Neural progenitor cell (in vitro differentiated cells): ENCODE measurements around the gene SUMF1. TPM values are rescaled to one million over a fixed set of nuclear protein-coding genes. Genes with fewer than 3 reads are reported as not detected.

ENCODE experiments used
- DNase-seq: peaks from one replicate; pipeline ENCODE4 v3.0.0-alpha.2; 2016; ENCODE audit warnings: low spot score
- H2AFZ ChIP-seq: fragments of 200-600 bp; sonication (generic); replicated peaks from 2 replicates; pipeline ENCODE4 v1.6.1; 2016; ENCODE audit warnings: antibody characterized with exemption
- H3F3A ChIP-seq: fragments of 200-600 bp; sonication (generic); 2 replicates; pipeline ENCODE4 v1.6.1; 2016; ENCODE audit warnings: antibody characterized with exemption, low read depth
- H3K27ac ChIP-seq: fragments of 200-600 bp; sonication (generic); 2 replicates; pipeline ENCODE4 v1.5.1; 2016; ENCODE audit warnings: mild to moderate bottlenecking
- H3K27me3 ChIP-seq: fragments of 200-600 bp; sonication (generic); 2 replicates; pipeline ENCODE4 v1.6.1; 2016; ENCODE audit warnings: mild to moderate bottlenecking, moderate library complexity
- H3K36me3 ChIP-seq: fragments of 200-600 bp; sonication (generic); 2 replicates; pipeline ENCODE4 v1.5.1; 2016
- H3K4me1 ChIP-seq: fragments of 200-600 bp; sonication (generic); 2 replicates; pipeline ENCODE4 v1.6.1; 2016; ENCODE audit warnings: mixed run types
- H3K4me2 ChIP-seq: fragments of 200-600 bp; sonication (generic); 2 replicates; pipeline ENCODE4 v1.6.1; 2016
- H3K4me3 ChIP-seq: fragments of 200-600 bp; sonication (generic); 2 replicates; pipeline ENCODE4 v1.5.1; 2016
- H3K79me2 ChIP-seq: fragments of 200-600 bp; sonication (generic); 2 replicates; pipeline ENCODE4 v1.6.1; 2016; ENCODE audit warnings: low read depth
- H3K9ac ChIP-seq: fragments of 200-600 bp; sonication (generic); 2 replicates; pipeline ENCODE4 v1.6.1; 2016
- H3K9me3 ChIP-seq: fragments of 200-600 bp; sonication (generic); 2 replicates; pipeline ENCODE4 v1.5.1; 2016; ENCODE audit warnings: low read depth
- H4K20me1 ChIP-seq: fragments of 200-600 bp; sonication (generic); 2 replicates; pipeline ENCODE4 v1.6.1; 2016; ENCODE audit warnings: low read depth
- H3K27ac Mint-ChIP-seq: 3 replicates; pipeline ENCODE4 v1.8.0; 2021; ENCODE audit warnings: mixed read lengths
- H3K27me3 Mint-ChIP-seq: 2 replicates; pipeline ENCODE4 v1.8.0; 2022; ENCODE audit warnings: low read depth, mild to moderate bottlenecking, inconsistent platforms, moderate library complexity, mixed read lengths; ENCODE audit not compliant: insufficient read depth
- H3K36me3 Mint-ChIP-seq: 3 replicates; pipeline ENCODE4 v1.8.0; 2021; ENCODE audit warnings: mixed read lengths
- H3K4me1 Mint-ChIP-seq: 3 replicates; pipeline ENCODE4 v1.8.0; 2021; ENCODE audit warnings: mixed read lengths
- H3K4me3 Mint-ChIP-seq: 3 replicates; pipeline ENCODE4 v1.8.0; 2021; ENCODE audit warnings: mild to moderate bottlenecking, moderate library complexity, mixed read lengths
- H3K9me3 Mint-ChIP-seq: 3 replicates; pipeline ENCODE4 v1.8.0; 2020; ENCODE audit warnings: mixed read lengths
- EZH2 ChIP-seq: fragments of 200-600 bp; sonication (generic); IDR thresholded peaks from 2 replicates; pipeline ENCODE4 v1.6.1; 2017; ENCODE audit warnings: antibody characterized with exemption, mild to moderate bottlenecking, moderate library complexity
- EZH2phosphoT487 ChIP-seq: fragments of 200-600 bp; sonication (generic); IDR thresholded peaks from 2 replicates; pipeline ENCODE4 v1.6.1; 2017; ENCODE audit warnings: antibody characterized with exemption
- total RNA-seq: library from RNA; depleted of rRNA; stranded (reverse); fragments of >200 nt; gene quantifications from 2 replicates; pipeline ENCODE4 v1.2.3, GENCODE V29; 2015; ENCODE audit warnings: low replicate concordance
- TF ChIP-seq, protein P1 (sequence below): fragments of 200-600 bp; sonication (generic); IDR thresholded peaks from 2 replicates; pipeline ENCODE4 v1.5.1; 2017; ENCODE audit warnings: antibody characterized with exemption, mild to moderate bottlenecking

The SUMF1 gene
- total RNA-seq, 1 donor from 2014 or later, result 10.6 TPM

DNA sequence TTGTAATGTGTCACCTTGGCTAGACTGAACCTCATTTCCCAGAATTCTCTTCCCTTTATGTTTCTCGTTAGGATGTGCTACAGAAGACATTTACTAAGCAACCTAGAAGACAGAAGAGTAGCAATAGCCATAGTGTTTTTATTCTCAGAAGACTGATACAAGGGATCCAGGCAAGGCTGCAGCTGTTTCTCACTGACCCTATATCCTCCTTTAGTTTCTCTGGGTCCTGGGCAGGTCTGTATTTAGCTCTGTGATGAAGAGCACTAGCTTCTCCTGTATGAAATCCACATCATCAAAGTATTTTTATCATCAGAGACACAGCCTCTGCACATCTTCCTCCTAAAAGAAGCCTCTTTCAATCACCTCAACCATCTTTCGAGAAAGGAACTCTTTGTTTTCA is 72.5 kb downstream of the SUMF1 start:
- no peak for DNase-seq
- no peaks in the 10 kb centered on the region for H4K20me1 ChIP-seq
- H3K79me2 ChIP-seq, result no peaks in the 10 kb centered on the region
- Mint-ChIP-seq H3K4me3 (no peak overlapping the region), H3K36me3 (no peaks in the 10 kb centered on the region), H3K9me3 (no peaks in the 10 kb centered on the region), H3K4me1 (peaks cover 3% of the 10 kb centered on the region), H3K27ac (no peak overlapping the region), H3K27me3 (no peaks in the 10 kb centered on the region)
- no peaks in the 10 kb centered on the region for H3F3A ChIP-seq
- no peaks in the 10 kb centered on the region for H3K36me3 ChIP-seq
- no peaks in the 10 kb centered on the region for H3K27me3 ChIP-seq
- H3K9ac ChIP-seq, result no peak overlapping the region
- no peak overlapping the region for H2AFZ ChIP-seq
- H3K4me2 ChIP-seq, result no peak overlapping the region
- no peak overlapping the region for H3K27ac ChIP-seq
- H3K9me3 ChIP-seq, result no peaks in the 10 kb centered on the region
- peaks cover 7% of the 10 kb centered on the region for H3K4me1 ChIP-seq
- TF ChIP-seq, protein P1, sequence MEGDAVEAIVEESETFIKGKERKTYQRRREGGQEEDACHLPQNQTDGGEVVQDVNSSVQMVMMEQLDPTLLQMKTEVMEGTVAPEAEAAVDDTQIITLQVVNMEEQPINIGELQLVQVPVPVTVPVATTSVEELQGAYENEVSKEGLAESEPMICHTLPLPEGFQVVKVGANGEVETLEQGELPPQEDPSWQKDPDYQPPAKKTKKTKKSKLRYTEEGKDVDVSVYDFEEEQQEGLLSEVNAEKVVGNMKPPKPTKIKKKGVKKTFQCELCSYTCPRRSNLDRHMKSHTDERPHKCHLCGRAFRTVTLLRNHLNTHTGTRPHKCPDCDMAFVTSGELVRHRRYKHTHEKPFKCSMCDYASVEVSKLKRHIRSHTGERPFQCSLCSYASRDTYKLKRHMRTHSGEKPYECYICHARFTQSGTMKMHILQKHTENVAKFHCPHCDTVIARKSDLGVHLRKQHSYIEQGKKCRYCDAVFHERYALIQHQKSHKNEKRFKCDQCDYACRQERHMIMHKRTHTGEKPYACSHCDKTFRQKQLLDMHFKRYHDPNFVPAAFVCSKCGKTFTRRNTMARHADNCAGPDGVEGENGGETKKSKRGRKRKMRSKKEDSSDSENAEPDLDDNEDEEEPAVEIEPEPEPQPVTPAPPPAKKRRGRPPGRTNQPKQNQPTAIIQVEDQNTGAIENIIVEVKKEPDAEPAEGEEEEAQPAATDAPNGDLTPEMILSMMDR, result no peak
- no peak for TF ChIP-seq EZH2phosphoT487
- no peak for TF ChIP-seq EZH2
- H3K4me3 ChIP-seq, result no peak overlapping the region

DNA sequence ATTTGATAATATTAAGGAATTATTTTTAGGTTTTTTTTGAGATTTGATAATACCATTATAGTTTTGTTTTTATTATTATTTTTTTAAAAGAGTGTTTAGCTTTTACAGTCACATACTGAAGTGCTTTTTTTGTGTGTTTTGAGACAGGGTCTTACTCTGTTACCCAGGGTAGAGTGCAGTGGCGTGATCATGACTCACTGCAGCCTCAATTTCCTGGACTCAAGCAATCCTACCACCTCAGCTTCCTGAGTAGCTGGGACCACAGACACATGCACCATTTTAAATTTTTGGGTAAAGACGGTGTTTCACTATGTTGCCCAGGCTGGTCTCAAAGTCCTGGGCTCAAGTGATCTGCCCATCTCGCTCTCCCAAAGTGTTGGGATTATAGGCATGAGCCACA is 73.0 kb downstream of the SUMF1 start:
- no peaks in the 10 kb centered on the region for H3K36me3 Mint-ChIP-seq
- H3K79me2 ChIP-seq, result no peaks in the 10 kb centered on the region
- no peaks in the 10 kb centered on the region for H3K9me3 Mint-ChIP-seq
- no peaks in the 10 kb centered on the region for H3K27me3 ChIP-seq
- no peak overlapping the region for H3K27ac ChIP-seq
- no peak overlapping the region for H3K4me2 ChIP-seq
- peaks cover 10% of the 10 kb centered on the region for H3K4me1 ChIP-seq
- H3K27me3 Mint-ChIP-seq, result no peaks in the 10 kb centered on the region
- H4K20me1 ChIP-seq, result no peaks in the 10 kb centered on the region
- H3K4me3 Mint-ChIP-seq, result no peak overlapping the region
- H3K9me3 ChIP-seq, result no peaks in the 10 kb centered on the region
- H3K4me1 Mint-ChIP-seq, result peaks cover 7% of the 10 kb centered on the region
- no peak overlapping the region for H3K9ac ChIP-seq
- H3K4me3 ChIP-seq, result no peak overlapping the region
- no peak overlapping the region for H3K27ac Mint-ChIP-seq
- H2AFZ ChIP-seq, result no peak overlapping the region
- H3K36me3 ChIP-seq, result no peaks in the 10 kb centered on the region
- no peak for DNase-seq
- no peaks in the 10 kb centered on the region for H3F3A ChIP-seq
- TF ChIP-seq EZH2, result no peak
- no peak for TF ChIP-seq EZH2phosphoT487
- TF ChIP-seq, protein P1, result no peak

DNA sequence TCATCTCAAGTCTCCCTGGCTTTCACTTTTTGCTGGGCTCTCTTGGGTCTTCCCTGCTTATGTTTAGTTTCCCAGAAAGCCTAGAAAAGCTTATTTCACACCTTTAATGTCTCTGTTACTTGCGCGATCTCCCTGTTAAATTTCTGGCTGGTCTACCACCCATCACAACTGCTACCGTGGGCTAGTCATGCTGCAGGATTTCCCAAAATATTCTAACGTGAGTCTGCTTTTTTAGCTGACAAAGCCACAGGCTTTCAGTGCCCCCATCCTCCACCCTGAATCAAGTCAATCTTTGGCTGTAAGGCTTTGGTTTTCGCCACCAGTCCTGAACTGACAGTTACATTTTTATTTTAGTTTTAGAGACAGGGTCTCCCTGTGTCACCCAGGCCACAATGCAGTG is 74.1 kb downstream of the SUMF1 start:
- H4K20me1 ChIP-seq, result no peaks in the 10 kb centered on the region
- no peaks in the 10 kb centered on the region for H3K27me3 Mint-ChIP-seq
- no peaks in the 10 kb centered on the region for H3K9me3 Mint-ChIP-seq
- H3K4me1 Mint-ChIP-seq, result peaks cover 7% of the 10 kb centered on the region
- H3K27ac Mint-ChIP-seq, result no peak overlapping the region
- H3K27ac ChIP-seq, result no peak overlapping the region
- no peak overlapping the region for H3K4me3 Mint-ChIP-seq
- no peaks in the 10 kb centered on the region for H3F3A ChIP-seq
- no peak overlapping the region for H3K4me3 ChIP-seq
- peaks cover 10% of the 10 kb centered on the region for H3K4me1 ChIP-seq
- DNase-seq, result no peak
- H3K9me3 ChIP-seq, result no peaks in the 10 kb centered on the region
- no peak overlapping the region for H3K9ac ChIP-seq
- H3K4me2 ChIP-seq, result no peak overlapping the region
- TF ChIP-seq, protein P1, result no peak
- TF ChIP-seq EZH2, result no peak
- no peak for TF ChIP-seq EZH2phosphoT487
- H3K27me3 ChIP-seq, result no peaks in the 10 kb centered on the region
- H3K36me3 Mint-ChIP-seq, result no peaks in the 10 kb centered on the region
- H2AFZ ChIP-seq, result no peak overlapping the region
- no peaks in the 10 kb centered on the region for H3K36me3 ChIP-seq
- H3K79me2 ChIP-seq, result no peaks in the 10 kb centered on the region
